Stimulated activated CD8-positive, alpha-beta memory T cell treated with anti-CD3 and anti-CD28 coated beads, Interleukin-12 subunit alpha, Interleukin-12 subunit beta, amount 100 ng/mL, for 1 hour (primary cell): ENCODE data around the gene WDR86.
A peak's percentile ranks its signal among the peaks of the same experiment; 100 is the strongest.

Source experiments
- DNase-seq: peaks from one replicate; pipeline ENCODE4 v3.0.0-alpha.2; 2020; ENCODE audit warnings: low read depth

The WDR86 gene

DNA sequence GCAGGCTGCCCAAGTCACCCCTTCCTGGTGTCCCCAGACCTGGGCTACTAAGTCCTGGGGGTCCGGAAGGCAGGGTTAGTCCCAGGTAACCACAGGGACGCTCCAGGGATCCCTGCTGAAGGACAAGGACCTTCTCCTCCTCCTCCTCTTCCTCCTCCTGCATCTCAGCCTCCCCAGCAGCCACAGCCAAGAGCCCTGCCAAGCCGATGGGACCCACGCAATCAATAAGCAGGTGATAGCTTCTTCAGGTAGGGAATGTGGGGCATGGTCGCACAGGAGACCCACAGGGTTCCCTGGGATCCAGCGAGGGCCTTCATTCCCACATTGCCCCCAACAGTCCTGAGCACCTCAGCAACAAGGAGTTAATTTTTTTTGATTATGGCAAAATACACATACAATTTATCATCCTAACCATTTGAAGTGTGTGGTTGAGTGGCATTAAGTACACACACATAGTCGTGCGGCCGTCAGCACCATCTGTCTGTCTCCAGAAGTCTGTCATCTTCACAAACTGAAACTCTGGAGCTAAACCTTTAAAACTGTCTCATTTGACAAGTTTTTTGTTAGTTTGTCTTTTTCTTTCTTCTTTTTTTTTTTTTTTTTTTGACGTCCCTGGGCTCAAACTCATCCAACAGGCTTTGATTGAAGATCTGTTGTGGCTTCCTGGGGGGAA lies 18.0 kb upstream of the WDR86 start:
- no peak for DNase-seq

GRCh38 chr7:151426904-151427704 lies 17.3 kb upstream of the WDR86 start:
- no peak for DNase-seq

DNA sequence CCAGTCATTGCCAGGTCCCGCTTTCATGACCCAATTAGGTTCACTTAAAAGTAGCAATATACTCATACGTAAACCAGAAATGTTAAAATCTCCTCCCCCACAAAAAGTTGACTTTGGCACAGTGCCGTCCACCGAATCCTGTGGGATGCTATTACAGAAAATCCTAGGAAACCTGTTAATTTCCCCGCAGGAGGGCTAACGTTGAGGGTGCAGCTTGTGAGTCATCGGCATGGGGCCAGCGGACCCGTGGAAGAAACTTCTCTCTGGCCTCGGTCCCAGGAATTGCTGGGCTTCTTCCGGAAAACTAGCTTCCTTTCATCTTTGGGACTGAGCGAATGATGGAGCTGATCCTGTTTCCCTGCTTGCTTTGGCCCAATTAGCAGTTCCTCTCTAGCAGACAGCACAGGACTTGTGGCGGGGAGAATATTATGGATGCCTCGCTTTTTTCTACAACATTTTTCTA lies 16.6 kb upstream of the WDR86 start:
- DNase-seq: no peak

DNA sequence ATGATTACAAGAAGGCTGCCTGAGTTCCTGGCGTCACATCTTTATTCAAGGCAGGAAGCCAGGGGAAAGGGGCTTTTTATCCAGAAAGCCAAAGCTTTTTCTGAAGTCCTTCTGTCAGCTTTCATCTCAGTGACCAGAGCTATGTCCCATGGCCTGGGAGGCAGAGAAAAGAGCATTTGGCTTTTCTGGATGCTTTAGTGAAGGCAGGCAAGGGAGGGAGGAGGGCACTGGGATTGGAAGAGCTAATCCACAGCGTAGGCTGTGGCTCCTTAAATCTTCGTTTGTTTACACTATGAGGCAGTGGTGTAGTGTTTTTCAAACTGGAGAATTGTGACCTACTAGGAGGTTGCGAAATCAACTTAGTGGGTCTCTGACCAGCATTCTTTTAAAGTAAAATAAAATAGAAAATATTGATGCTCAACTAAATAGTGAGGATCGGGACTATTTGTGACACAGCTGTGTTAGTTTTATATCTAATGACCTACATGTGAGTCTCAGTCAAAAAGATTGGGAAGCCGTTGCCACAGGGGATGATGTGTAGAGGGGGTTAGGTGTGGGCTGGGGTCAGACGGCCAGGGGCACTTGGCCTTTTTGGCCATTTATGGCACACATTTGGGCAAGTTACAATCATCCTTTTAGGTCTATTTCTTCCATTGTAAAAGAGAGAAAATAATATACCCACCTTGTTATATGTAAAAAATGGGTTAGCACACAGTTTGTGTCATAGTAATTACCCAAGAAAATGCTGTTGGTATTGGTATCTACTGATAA lies 16.0 kb upstream of the WDR86 start:
- no peak for DNase-seq

GRCh38 chr7:151424799-151425198 lies 15.0 kb upstream of the WDR86 start:
- DNase-seq: no peak

GRCh38 chr7:151423936-151424335 lies 14.1 kb upstream of the WDR86 start:
- DNase-seq: no peak

- DNase-seq: no peak
Measured at GRCh38 chr7:151423226-151423625, 13.4 kb upstream of the WDR86 start.

DNA sequence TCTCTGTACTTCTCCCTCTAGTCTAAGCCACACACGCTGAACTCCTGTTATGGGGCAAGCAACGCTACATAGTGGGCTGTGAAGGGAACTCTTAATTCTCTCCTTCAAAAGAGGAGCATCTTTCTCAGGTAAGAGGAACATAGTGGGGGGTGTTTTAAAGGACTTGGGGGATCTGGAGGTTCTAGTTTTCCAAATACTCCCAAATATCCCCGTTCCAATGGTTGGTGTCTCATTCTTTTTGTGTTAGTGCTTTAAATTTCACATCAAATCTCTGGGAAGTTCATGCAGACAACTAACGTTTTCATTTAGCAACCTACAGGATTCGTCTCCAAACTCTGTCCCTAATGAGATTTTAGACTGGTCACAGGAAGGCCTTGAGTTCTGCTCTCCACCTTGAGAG lies 12.4 kb upstream of the WDR86 start:
- DNase-seq: no peak

DNA sequence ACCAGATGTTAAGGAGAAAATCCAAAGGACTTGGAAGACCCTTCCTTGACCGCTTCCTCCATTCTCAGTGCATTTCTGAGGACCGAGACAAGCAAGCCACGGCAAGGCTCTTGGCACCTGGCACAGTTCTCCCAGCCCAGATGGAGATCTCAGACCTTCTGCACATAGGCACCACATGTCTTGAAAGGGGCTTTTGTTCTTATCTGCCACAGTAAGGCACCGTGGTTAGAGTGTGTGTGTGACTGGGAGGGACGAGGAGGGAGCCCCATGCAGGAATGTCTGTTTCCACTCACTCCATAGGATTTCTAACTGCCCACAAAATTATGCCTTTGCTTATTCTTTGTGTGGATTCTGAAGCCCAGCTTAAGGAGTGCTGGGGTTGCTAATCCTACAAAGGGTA lies 10.3 kb upstream of the WDR86 start:
- no peak for DNase-seq

DNA sequence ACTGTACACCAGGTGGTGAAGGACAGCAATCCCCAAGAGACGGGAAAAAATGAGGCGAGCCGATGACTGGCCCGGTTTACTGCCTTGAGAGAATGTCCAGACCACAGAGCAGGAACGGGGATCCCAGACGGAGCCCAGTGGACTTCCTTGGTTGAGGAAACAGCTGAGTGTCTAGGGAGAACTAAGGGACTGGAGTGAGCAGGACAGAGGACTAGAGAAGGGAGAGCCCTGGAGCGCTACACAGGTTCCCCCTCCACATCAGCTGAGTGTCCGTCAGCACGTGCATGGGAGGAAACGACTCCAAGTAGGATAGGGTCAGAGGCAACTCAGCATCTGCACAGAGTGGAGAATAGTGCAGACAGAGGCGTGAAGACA lies 7.1 kb upstream of the WDR86 start:
- no peak for DNase-seq

DNA sequence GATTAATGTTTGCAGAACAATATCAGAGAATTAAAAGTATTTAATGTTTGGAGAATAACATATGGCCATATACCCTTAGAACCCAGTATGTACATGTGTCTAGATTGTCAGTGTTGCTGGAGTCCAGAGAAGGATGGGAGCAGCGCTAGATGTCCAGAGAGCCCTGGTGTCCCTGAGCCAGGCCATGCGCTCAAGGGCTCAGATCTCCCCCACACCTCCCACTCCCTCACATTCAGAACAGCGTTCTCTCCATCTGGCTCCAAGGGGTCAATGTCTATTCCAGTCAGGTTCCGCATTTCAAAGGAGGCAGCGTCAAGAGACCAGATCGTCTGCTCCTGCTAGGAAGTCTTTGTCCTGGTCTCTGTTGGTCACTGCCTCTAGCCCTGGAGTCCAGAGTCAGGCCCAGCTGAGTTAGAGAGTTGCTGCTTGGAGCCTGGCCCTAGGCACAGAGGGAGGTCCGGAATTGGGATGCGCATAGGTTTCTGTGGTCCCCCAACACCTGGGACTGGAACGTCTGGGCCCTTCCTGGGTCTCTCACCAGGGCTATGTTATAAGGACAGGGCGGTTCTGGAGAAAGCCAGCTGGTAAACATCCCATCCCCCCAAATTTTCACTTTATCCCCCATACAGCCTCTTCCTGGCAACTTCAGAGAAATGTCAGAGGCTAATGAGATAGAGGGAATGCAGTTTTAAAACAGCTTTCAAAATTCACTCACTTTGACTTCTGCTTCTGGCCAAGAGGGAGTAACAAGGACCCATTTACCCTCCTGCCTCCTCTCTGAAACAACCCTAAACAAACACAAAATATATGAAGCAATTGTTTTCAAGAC lies 6.5 kb upstream of the WDR86 start:
- no peak for DNase-seq

DNA sequence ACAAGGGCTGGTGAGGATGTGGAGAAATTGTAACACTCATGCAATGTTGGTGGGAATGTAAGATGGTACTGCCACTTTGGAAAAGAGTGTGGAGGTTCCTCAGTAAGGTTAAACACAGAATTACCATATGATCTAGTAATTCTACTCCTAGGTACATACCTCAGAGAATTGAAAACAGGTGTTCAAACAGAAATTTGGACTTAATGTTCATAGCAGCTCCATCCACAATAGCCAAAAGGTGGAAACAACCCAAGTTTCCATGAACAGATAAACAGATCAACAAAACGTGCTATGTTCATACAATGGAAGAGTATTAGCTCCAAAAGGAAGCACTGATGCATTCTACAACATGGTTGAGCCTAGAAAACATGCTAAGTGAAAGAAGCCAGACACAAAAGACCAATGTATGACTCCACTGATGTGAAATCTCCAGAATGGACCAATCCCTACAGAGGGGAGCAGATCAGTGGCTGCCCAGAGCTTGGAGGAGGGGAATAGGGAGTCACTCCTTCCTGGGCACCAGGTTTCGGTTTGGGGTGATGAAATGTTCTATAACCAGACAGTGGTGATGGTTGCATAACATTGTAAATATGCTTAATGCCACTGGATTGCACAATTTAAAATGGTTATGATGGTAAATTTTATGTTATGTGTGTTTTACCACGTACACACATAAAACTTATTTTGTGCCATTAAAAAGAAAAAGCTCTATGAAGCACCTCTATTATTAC lies 5.7 kb upstream of the WDR86 start:
- no peak for DNase-seq

DNA sequence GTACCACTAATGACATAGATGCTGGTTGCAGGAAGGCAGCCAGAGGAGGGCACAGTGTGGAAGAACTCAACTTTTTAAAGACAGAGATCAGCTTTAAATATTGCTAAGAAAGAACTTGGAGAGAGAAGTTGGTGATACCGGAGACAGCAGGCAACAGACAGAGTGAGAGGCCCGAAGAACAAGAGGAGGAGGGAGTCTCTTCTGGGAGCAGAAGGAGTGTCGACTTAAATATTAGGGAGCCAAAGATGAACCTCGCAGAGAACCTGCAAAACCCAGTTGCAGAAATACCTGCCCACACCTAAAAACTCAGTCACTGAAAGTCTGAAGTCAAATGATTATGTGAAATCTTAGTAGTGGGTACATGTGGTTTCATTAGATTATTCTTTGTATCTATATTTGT lies 3.4 kb upstream of the WDR86 start:
- no peak for DNase-seq

DNA sequence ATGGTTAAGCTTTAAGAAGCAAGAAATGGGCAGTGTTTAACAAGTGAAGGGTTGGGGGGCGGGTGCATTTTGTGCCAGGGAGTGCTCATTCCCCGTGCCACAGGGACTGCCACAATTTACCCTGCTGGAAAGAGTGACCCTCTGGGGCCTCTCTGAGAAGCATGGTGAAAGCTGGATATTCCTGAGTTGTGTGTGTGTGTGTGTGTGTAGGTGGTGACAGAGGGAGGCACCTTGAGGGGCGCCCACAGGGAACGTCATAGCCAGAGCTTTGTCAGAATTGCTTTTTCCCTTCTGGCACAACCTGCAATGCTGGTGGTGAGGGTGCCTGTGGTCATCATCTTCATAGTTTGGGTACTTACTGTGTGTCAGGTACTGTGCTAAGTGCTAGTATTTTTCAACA lies 2.5 kb upstream of the WDR86 start:
- DNase-seq: no peak

- DNase-seq: no peak
Measured at GRCh38 chr7:151411551-151411950, 1.7 kb upstream of the WDR86 start.

- DNase-seq: no peak
Measured at GRCh38 chr7:151410405-151411390, 860 bp upstream of the WDR86 start.

- peak; percentile 41 for DNase-seq
Measured at GRCh38 chr7:151408839-151409666, 785 bp downstream of the WDR86 start.

DNA sequence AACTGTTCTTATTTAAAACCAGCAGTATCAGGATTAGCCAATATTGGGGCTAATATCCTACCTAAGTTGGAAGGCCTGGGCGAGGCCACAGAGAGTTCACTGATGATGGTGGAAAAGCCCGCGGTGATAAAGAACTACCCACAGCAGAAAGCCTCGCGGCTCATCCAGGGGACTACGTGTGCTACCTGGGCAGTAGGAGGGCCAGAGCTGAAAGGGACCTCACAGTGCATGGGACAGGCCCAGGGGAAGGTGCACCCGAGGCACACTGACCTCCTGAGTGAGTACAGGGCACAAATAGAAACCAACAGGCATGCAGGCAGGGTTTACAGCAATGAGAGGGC lies 1.4 kb downstream of the WDR86 start:
- DNase-seq: no peak

- no peak for DNase-seq
Measured at GRCh38 chr7:151406886-151407583, 2.8 kb downstream of the WDR86 start.
